ENCODE data around the gene NIPA2. TPM values are rescaled to one million over a fixed set of nuclear protein-coding genes. Genes with fewer than 3 reads are reported as not detected.

The NIPA2 gene
- total and polyA plus RNA-seq, 2 of the 8 experiments (the other 6 are each of a cell fraction or from before 2014, with no cell fraction given): 38.5 to 81.7 TPM

GRCh38 chr15:22827125-22827524, 11.3 kb upstream of the NIPA2 start:
- peak overlapping the region in 1 of 2 experiments; percentile 24; a peak in 1 of 4 replicates for H3K4me2 ChIP-seq (ENCODE audit: insufficient read depth in 1 of 2, low read depth in 2 of 2, low read length in 2 of 2)
- no peak overlapping the region for H3K14ac ChIP-seq (ENCODE audit: insufficient read length)
- H4K91ac ChIP-seq (replicated peaks; ENCODE audit: insufficient read length, low read length): no peak overlapping the region
- peaks cover 0 to 2% (median 0%) of the 10 kb centered on the region in 4 experiments; a peak in 2 of 7 replicates for H3K27me3 ChIP-seq (replicated peaks in 1 of 4; ENCODE audit: control insufficient read depth in 3 of 4, extremely low read depth in 1 of 4, insufficient read depth in 3 of 4, low read length in 3 of 4)
- no peak overlapping the region for H3K4ac ChIP-seq (replicated peaks; ENCODE audit: insufficient read length, low read depth, low read length)
- no peak overlapping the region for H3K4me3 ChIP-seq (ENCODE audit: extremely low read depth in 1 of 4, insufficient read depth in 2 of 4, low read depth in 3 of 4, low read length in 4 of 4)
- H3K23me2 ChIP-seq (ENCODE audit: low read depth, low read length): no peaks in the 10 kb centered on the region
- DNase-seq (ENCODE audit: low read depth in 1 of 2, low spot score in 2 of 2): peak in 1 of 2 experiments; percentile 49
- no peak overlapping the region for H2AFZ ChIP-seq (ENCODE audit: low read length)
- H3K27ac ChIP-seq (ENCODE audit: low read depth, low read length): no peak overlapping the region
- H2BK15ac ChIP-seq (ENCODE audit: low read length): no peak overlapping the region
- H2AK5ac ChIP-seq (ENCODE audit: low read depth, low read length): no peak overlapping the region
- no peak overlapping the region for H2BK20ac ChIP-seq (ENCODE audit: low read length)
- no peaks in the 10 kb centered on the region for H4K20me1 ChIP-seq (replicated peaks in 1 of 2; ENCODE audit: control insufficient read depth in 1 of 2, insufficient read depth in 2 of 2, low read length in 2 of 2)
- CTCF ChIA-PET (ENCODE audit: partially characterized antibody): interaction anchor here (1.1 to 1.4 kb wide), 2 partner anchors 16 to 33 kb away, joined by 3 to 4 read pairs; no protein-coding TSS in a partner anchor
- no peak for FAIRE-seq
- H3K36me3 ChIP-seq (ENCODE audit: control insufficient read depth in 2 of 4, insufficient read depth in 4 of 4, low read length in 3 of 4): peaks cover 0 to 7% (median 0%) of the 10 kb centered on the region in 4 experiments; a peak in 2 of 8 replicates
- no peak overlapping the region for H3K23ac ChIP-seq (ENCODE audit: insufficient read length)
- H3K18ac ChIP-seq (ENCODE audit: extremely low read depth, low read length): no peak overlapping the region
- no peaks in the 10 kb centered on the region for H3K9me3 ChIP-seq (ENCODE audit: insufficient read depth in 2 of 2, low read depth in 1 of 2, low read length in 1 of 2)
- 0 out of 2 replicates have a peak overlapping the region, but pooled peaks have one; percentile 30 for H2BK12ac ChIP-seq (ENCODE audit: low read depth, low read length)
- H3K4me1 ChIP-seq (replicated peaks in 1 of 4; ENCODE audit: control insufficient read depth in 3 of 4, insufficient read depth in 4 of 4, low read length in 3 of 4): peaks cover 5 to 10% (median 8%) of the 10 kb centered on the region in 4 experiments
- no peak overlapping the region for H4K8ac ChIP-seq (ENCODE audit: extremely low read depth, insufficient read depth, low read length)
- H2BK120ac ChIP-seq (replicated peaks; ENCODE audit: low read depth, low read length): peak overlapping the region; percentile 12
- no peak overlapping the region for H2BK5ac ChIP-seq (ENCODE audit: low read depth, low read length)
- no peaks in the 10 kb centered on the region for H3K79me2 ChIP-seq (ENCODE audit: control insufficient read depth in 1 of 2, insufficient read depth in 2 of 2, low read length in 2 of 2)
- no peak overlapping the region for H4K5ac ChIP-seq (ENCODE audit: insufficient read length, low read depth, low read length)
- H3K79me1 ChIP-seq (ENCODE audit: low read depth, low read length): no peaks in the 10 kb centered on the region
- no peak overlapping the region for H3K56ac ChIP-seq (replicated peaks; ENCODE audit: insufficient read length, low read depth, low read length)
- 18% methylated on average over 1 of the region's 1 CpG; no CpG with 5 or more reads in 1 of the 2 experiments for WGBS, 2 experiments (ENCODE audit: extremely low coverage in 1 of 2, insufficient coverage in 1 of 2, insufficient read length in 1 of 2, insufficient replicate concordance in 2 of 2, low coverage in 1 of 2, low lambda C conversion rate in 2 of 2, missing lambda C conversion rate in 1 of 2)
- POLR2A ChIA-PET (ENCODE audit: partially characterized antibody): interaction anchor here (0.9 to 5.3 kb wide), 3 partner anchors 10 to 42 kb away, joined by 3 to 24 read pairs (median 3); partner anchors contain the start of gene NIPA2
- no peak overlapping the region for H3K9ac ChIP-seq (replicated peaks in 1 of 4; ENCODE audit: extremely low read depth in 1 of 4, low read depth in 3 of 4, low read length in 3 of 4)
- TF ChIP-seq MAX (IDR thresholded peaks at IDR 0.05): 0 out of 2 replicates have a peak, but pooled peaks have one; percentile 13
- TF ChIP-seq E2F6 (IDR thresholded peaks at IDR 0.05): no peak
- no peak for TF ChIP-seq SUZ12 (IDR thresholded peaks at IDR 0.05; ENCODE audit: low read length)
- no peak for TF ChIP-seq KDM4A (IDR thresholded peaks at IDR 0.05; ENCODE audit: low read depth, low read length, severe bottlenecking)

Data from H1 (cell line).